ENCODE measurements around the gene ARGFX. TPM values are rescaled to one million over a fixed set of nuclear protein-coding genes. Genes with fewer than 3 reads are reported as not detected.

ARGFX gene
- total RNA-seq, 1 donor from 2014 or later = not detected

DNA sequence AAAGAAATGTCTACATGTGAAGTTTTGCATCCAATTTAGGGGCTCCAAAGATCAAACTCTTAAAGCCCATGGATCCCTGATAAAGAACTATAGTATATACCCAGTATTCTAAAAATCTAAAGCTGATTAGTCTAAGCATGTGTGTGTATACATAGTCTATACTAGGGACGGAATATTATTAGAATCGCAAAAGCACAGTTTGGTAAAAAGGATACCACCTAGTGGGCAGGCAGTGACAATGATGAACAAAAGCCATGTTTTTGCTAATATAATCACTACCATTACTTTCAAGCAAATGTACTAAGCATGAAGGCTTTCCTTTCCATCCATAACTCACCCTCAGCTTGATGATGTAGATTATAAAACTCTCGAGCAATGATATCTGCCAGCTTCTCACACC lies 38.4 kb upstream of the ARGFX start:
- no peak overlapping the region for H2AFZ ChIP-seq (replicated peaks)

DNA sequence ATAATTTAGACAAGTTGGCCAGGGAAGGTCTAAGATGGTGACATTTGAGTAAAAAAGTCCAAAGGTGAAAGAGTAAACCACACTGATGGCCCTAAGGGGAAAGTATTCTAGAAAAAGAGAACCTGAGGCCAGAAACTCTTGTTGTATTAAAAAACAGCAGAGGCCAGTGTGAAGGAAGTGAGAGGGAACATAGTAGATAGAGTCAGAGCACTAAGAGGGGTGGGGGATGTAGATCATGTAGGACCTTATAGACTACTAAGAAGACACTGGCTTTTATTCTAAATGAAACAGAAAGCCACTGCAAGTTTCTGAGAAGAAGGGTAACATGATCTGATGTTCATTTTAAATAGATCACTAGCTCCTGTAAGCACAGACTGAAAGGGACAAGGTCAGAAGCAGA lies 36.5 kb upstream of the ARGFX start:
- H3K36me3 ChIP-seq = peaks cover 14% of the 10 kb centered on the region
- Mint-ChIP-seq H3K9me3 (no peaks in the 10 kb centered on the region), H3K27me3 (ENCODE audit: insufficient read depth, low read depth) (no peaks in the 10 kb centered on the region), H3K4me3 (no peak overlapping the region), H3K4me1 (no peaks in the 10 kb centered on the region), H3K27ac (no peak overlapping the region), H3K36me3 (peaks cover 13% of the 10 kb centered on the region)
- H3K9ac ChIP-seq = no peak overlapping the region
- H3K27me3 ChIP-seq = no peaks in the 10 kb centered on the region
- no peaks in the 10 kb centered on the region for H3F3A ChIP-seq (ENCODE audit: low read depth)
- no peak overlapping the region for H3K4me2 ChIP-seq
- H3K79me2 ChIP-seq (ENCODE audit: low read depth) = no peaks in the 10 kb centered on the region
- DNase-seq (ENCODE audit: low spot score) = no peak
- no peaks in the 10 kb centered on the region for H4K20me1 ChIP-seq (ENCODE audit: low read depth)
- H3K27ac ChIP-seq = no peak overlapping the region
- no peaks in the 10 kb centered on the region for H3K9me3 ChIP-seq (ENCODE audit: low read depth)
- TF ChIP-seq EZH2 (IDR thresholded peaks at IDR 0.05) (no peak), EZH2phosphoT487 (IDR thresholded peaks at IDR 0.05) (no peak)
- TF ChIP-seq, protein P1, sequence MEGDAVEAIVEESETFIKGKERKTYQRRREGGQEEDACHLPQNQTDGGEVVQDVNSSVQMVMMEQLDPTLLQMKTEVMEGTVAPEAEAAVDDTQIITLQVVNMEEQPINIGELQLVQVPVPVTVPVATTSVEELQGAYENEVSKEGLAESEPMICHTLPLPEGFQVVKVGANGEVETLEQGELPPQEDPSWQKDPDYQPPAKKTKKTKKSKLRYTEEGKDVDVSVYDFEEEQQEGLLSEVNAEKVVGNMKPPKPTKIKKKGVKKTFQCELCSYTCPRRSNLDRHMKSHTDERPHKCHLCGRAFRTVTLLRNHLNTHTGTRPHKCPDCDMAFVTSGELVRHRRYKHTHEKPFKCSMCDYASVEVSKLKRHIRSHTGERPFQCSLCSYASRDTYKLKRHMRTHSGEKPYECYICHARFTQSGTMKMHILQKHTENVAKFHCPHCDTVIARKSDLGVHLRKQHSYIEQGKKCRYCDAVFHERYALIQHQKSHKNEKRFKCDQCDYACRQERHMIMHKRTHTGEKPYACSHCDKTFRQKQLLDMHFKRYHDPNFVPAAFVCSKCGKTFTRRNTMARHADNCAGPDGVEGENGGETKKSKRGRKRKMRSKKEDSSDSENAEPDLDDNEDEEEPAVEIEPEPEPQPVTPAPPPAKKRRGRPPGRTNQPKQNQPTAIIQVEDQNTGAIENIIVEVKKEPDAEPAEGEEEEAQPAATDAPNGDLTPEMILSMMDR (IDR thresholded peaks at IDR 0.05) = no peak
- H2AFZ ChIP-seq (replicated peaks) = no peak overlapping the region
- H3K4me1 ChIP-seq = no peaks in the 10 kb centered on the region
- H3K4me3 ChIP-seq = no peak overlapping the region

More for the DNA sequence above, 38.4 kb upstream of the ARGFX start:
- H3K4me1 ChIP-seq = no peaks in the 10 kb centered on the region
- no peaks in the 10 kb centered on the region for H3K27me3 Mint-ChIP-seq (ENCODE audit: insufficient read depth, low read depth)
- peaks cover 18% of the 10 kb centered on the region for H3K36me3 Mint-ChIP-seq
- H3K27ac Mint-ChIP-seq = no peak overlapping the region
- H3K4me3 Mint-ChIP-seq = no peak overlapping the region
- H3K27me3 ChIP-seq = no peaks in the 10 kb centered on the region
- H3K9ac ChIP-seq = no peak overlapping the region
- H3K36me3 ChIP-seq = peaks cover 7% of the 10 kb centered on the region
- no peaks in the 10 kb centered on the region for H3K79me2 ChIP-seq (ENCODE audit: low read depth)
- DNase-seq (ENCODE audit: low spot score) = no peak
- H3F3A ChIP-seq (ENCODE audit: low read depth) = no peaks in the 10 kb centered on the region
- H3K9me3 ChIP-seq (ENCODE audit: low read depth) = no peaks in the 10 kb centered on the region
- no peak overlapping the region for H3K4me2 ChIP-seq
- TF ChIP-seq EZH2phosphoT487 (IDR thresholded peaks at IDR 0.05) = no peak
- TF ChIP-seq, protein P1 (IDR thresholded peaks at IDR 0.05) = no peak
- no peak for TF ChIP-seq EZH2 (IDR thresholded peaks at IDR 0.05)
- H3K4me1 Mint-ChIP-seq = no peaks in the 10 kb centered on the region
- H3K4me3 ChIP-seq = no peak overlapping the region
- H3K27ac ChIP-seq = no peak overlapping the region
- no peaks in the 10 kb centered on the region for H3K9me3 Mint-ChIP-seq
- no peaks in the 10 kb centered on the region for H4K20me1 ChIP-seq (ENCODE audit: low read depth)

DNA sequence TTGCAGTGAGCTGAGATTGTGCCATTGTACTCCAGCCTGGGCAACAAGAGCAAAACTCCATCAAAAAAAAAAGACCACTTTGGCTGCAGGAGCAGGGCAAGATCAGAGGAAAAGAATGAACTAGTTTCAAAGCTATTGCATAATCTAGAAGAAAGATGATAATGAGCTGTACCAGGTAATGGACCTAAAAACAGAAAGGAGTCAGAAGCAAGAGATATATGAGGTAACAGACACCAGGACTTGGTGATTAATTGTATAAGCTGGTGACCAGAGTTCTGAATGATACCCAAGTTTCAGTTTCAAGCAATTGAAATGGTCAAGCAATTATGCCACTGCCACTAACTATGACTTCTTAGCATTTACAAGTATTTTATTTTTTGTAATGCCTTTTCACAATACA lies 24.8 kb upstream of the ARGFX start:
- Histone ChIP-seq H3K9ac (no peak overlapping the region), H2AFZ (replicated peaks) (no peak overlapping the region), H3K79me2 (ENCODE audit: low read depth) (peaks cover 49% of the 10 kb centered on the region), H3K27me3 (no peaks in the 10 kb centered on the region), H3K4me3 (no peak overlapping the region), H3K4me2 (no peak overlapping the region), H3F3A (ENCODE audit: low read depth) (no peaks in the 10 kb centered on the region), H4K20me1 (ENCODE audit: low read depth) (no peaks in the 10 kb centered on the region), H3K27ac (no peak overlapping the region), H3K9me3 (ENCODE audit: low read depth) (no peaks in the 10 kb centered on the region), H3K4me1 (peaks cover 10% of the 10 kb centered on the region), H3K36me3 (peaks cover 9% of the 10 kb centered on the region)
- Mint-ChIP-seq H3K36me3 (peaks cover 2% of the 10 kb centered on the region), H3K4me1 (peaks cover 6% of the 10 kb centered on the region), H3K27me3 (ENCODE audit: insufficient read depth, low read depth) (no peaks in the 10 kb centered on the region), H3K4me3 (no peak overlapping the region), H3K9me3 (no peaks in the 10 kb centered on the region), H3K27ac (no peak overlapping the region)
- DNase-seq (ENCODE audit: low spot score) = no peak
- TF ChIP-seq, protein P1 (IDR thresholded peaks at IDR 0.05) = no peak
- TF ChIP-seq EZH2 (IDR thresholded peaks at IDR 0.05) (no peak), EZH2phosphoT487 (IDR thresholded peaks at IDR 0.05) (no peak)

All from neural progenitor cell (in vitro differentiated cells).